Renal pelvis (tissue), 3 donors: ENCODE measurements around the gene RBMXL2. TPM values are rescaled to one million over a fixed set of nuclear protein-coding genes. Genes with fewer than 3 reads are reported as not detected.

Experiments used
- polyA plus RNA-seq, 3 donors: library from polyadenylated mRNA; unstranded; fragments of 120-200 nt; gene quantifications; one replicate each; pipeline ENCODE4 v1.2.1, GENCODE V29; 2013; ENCODE audit not compliant: insufficient read length in 3 of 3

RBMXL2 gene
- polyA plus RNA-seq, 3 donors: 0.07 to 0.24 (median 0.12) TPM

Other genes with a start within 250 kb of the RBMXL2 start
- not detected for gene OR10A5, start 243.3 kb upstream of the RBMXL2 start, polyA plus RNA-seq
- gene OR10A2, start 225.9 kb upstream of the RBMXL2 start, polyA plus RNA-seq: under 1 TPM in 2 of 3 donors, not detected in 1; 0.05 to 0.09 TPM
- not detected for gene OR10A4, start 212.4 kb upstream of the RBMXL2 start, polyA plus RNA-seq
- not detected for gene OR2D2, start 196.5 kb upstream of the RBMXL2 start, polyA plus RNA-seq
- gene OR2D3, start 168.0 kb upstream of the RBMXL2 start, polyA plus RNA-seq: not detected
- 1 to 10 TPM; 2.9 to 4.4 (median 3.0) TPM for gene ZNF215, start 162.6 kb upstream of the RBMXL2 start, polyA plus RNA-seq
- gene ZNF214, start 68.7 kb upstream of the RBMXL2 start, polyA plus RNA-seq: 10 to 100 TPM; 11.5 to 12.6 (median 11.9) TPM
- gene NLRP14, start 68.5 kb upstream of the RBMXL2 start, polyA plus RNA-seq: under 1 TPM; 0.56 to 0.99 (median 0.77) TPM
- 1 to 10 TPM; 3.7 to 5.1 (median 4.3) TPM for gene SYT9, start 162.9 kb downstream of the RBMXL2 start, polyA plus RNA-seq